ENCODE measurements around the gene MACO1.

The MACO1 gene

GRCh38 chr1:25527226-25527846 is 96.6 kb downstream of the MACO1 start:
- FAIRE-seq = no peak

- no peak for FAIRE-seq
Observed at GRCh38 chr1:25527946-25528595, 97.4 kb downstream of the MACO1 start.

GRCh38 chr1:25528881-25529517 is 98.3 kb downstream of the MACO1 start:
- no peak for FAIRE-seq

GRCh38 chr1:25529518-25530185 is 99.0 kb downstream of the MACO1 start:
- no peak for FAIRE-seq

- no peak for FAIRE-seq
Observed at GRCh38 chr1:25530186-25531081, 99.7 kb downstream of the MACO1 start.

DNA sequence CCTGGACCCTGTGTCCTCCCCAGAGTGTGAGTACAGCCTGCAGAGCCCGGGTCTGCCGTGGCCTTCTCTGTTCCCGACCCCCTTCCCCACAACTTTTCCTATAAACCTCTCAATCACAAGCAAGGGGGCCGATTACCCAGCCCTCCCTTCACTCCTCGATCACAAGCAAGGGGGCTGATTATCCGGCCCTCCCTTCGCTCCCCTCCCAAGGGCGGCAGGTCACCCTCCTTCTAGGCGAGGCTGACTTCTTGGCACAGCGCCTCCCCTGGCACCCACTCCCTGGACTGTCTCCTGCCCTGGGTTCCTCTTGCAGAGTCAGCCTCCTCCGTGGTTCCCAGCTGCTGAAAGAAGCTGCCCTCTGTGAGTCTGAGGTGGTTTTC is 100.4 kb downstream of the MACO1 start:
- FAIRE-seq = no peak

- no peak for FAIRE-seq
Observed at GRCh38 chr1:25532970-25533369, 102.3 kb downstream of the MACO1 start.

GRCh38 chr1:25533775-25534409 is 103.2 kb downstream of the MACO1 start:
- no peak for FAIRE-seq

DNA sequence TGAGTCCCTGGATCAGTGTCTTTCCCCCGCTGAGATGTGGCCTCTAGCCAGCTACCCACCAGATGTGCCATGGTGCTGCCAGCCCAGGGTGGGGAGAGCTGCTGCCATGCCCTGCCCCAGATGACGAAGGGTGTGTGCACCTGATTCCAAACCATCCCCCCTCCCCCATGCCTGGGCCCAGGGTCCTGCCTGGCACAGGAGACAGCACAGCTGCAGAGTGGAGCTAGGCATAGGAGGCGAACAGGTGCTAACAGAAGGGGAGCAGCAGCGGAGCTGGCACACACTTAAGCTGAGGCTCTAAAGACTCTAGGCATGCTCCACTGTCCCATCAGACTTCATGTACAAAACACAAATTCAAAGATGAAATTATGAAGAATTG is 103.7 kb downstream of the MACO1 start:
- FAIRE-seq = no peak

DNA sequence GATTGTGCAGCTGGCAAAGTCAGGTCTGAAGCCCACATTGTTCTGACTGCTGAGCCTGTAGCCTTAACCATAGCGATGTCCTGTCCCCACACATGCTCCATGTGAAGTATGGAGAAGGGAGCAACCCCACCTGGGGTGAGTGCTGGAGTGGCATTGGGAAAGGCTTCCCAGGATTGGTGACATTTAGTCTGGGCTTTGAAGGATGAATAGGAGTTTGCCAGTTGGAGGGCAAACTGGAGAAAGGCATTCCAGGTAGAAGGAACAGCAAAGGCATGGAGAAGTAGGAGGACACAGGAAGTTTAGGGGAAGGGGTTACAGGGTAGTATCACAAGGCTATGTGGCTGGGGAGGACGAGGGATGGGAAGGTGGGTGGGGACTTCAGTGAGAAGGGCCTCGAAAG is 105.4 kb downstream of the MACO1 start:
- no peak for FAIRE-seq

DNA sequence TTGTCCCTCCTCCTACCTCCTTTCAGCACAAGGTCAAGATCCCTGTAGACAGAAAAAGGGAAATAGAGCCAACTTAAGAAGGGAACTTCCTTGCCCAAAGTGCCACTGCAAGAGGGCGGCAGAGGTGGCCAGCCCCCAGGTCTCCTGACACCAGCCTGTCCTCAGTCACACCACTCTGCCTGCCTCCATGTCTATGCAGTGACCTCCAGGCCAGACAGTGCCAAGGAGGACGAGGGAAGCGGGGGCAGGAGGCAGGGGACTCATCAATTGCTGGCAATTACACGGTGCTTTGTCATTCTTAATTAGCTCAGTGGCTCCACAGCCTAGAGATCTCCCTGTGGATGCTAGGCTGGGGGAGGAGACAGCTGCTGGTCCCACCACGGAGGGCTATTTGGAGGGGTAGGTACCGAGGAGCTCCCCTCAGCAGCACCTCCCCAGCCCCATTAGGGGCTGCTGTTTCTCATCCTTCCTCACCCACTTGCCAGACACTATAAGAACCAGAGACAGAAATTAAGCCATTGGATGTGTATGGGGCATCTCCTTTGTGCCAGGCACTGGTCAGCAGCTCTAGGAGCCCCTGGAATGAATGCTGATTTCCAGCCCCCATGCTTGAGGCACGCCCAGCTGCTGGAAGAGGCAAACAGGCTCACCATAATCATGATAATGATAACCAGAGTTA is 106.6 kb downstream of the MACO1 start:
- FAIRE-seq = no peak

GRCh38 chr1:25538191-25538767 is 107.6 kb downstream of the MACO1 start:
- FAIRE-seq = no peak

DNA sequence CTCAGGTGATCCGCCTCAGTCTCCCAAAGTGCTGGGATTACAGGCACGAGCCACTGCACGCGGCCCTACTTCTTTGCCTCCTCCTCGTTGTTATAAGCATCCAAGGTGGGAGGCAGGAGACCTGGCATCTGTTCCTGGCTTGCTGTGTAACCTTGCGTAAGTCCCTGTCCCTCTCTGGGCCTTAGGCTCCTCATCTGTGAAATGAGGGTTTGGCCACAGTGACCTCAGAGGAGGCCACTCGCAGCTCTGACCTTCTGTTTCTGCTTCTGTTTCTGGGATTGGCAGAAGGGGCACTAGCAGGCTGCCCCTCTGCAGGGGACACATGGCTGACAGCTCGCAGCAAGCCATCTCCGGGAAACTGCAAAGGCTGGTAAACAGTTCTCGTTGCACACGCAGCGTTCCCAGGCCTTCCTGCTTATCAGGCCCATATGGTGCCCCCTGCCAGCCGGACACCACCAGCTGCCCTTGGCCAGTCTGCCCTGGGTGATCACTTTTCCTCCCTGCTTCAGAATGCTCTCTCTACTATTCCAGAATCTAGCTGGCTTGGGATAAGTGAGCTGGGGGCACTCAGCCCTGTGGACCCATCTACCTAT is 110.1 kb downstream of the MACO1 start:
- peak; percentile 98 for FAIRE-seq

- FAIRE-seq = no peak
Observed at GRCh38 chr1:25541425-25541824, 110.7 kb downstream of the MACO1 start.

GRCh38 chr1:25541889-25542658 is 111.4 kb downstream of the MACO1 start:
- no peak for FAIRE-seq

- FAIRE-seq = no peak
Observed at GRCh38 chr1:25543005-25543424, 112.3 kb downstream of the MACO1 start.

GRCh38 chr1:25543425-25544242 is 112.9 kb downstream of the MACO1 start, which contains the start of gene LDLRAP1:
Gene LDLRAP1 (plus strand): TSS chr1:25543606. CDS start chr1:25543699, 93 bp downstream.
- no peak for FAIRE-seq

GRCh38 chr1:25544243-25544764 is 113.6 kb downstream of the MACO1 start:
- no peak for FAIRE-seq

DNA sequence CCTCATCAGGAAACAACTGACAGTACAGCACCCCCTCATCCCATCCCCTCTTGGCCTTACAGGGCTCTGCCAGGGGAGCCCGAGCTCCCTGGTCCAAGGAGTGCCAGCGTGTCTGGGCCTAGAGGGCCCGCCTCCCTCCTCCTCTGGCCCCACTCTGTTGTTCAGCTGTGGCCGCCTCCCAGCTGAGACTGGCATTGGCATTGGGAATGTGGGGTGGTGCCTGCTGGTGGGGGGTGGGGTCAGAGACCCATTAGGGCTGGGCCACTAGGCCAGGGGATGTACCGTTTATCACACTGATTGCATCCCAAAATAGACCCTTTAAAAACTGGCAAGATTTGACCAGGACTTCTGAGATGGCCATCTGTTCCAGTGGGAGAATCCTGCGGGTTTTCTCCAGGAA is 114.1 kb downstream of the MACO1 start:
- no peak for FAIRE-seq

Measured in islet of Langerhans (tissue), 1 donor.